Activated CD8-positive, alpha-beta T cell treated with anti-CD3 and anti-CD28 coated beads, Interleukin-2, amount 10 ng/mL, durations not matched to agents 7 days and 5 days (primary cell): Measurements from ENCODE around the gene STAT6. TPM values are rescaled to one million over a fixed set of nuclear protein-coding genes. Genes with fewer than 3 reads are reported as not detected.
"Not testable (repeated sequence)": the region's sequence is repeated elsewhere in the genome, so short reads cannot be mapped to it uniquely, and the experiment has no call there.

Experiments used
- ATAC-seq: fragments of 150-1000 bp; cut with Tn5 transposase; one replicate; pipeline ENCODE4 v1.10.0; 2021; ENCODE audit warnings: moderate library complexity
- CTCF ChIA-PET: fragments of 350-600 bp; sonication (Branson Sonifier 250); formaldehyde crosslinking; loops from one replicate; lab custom pipeline; 2021; ENCODE audit warnings: antibody characterized with exemption; lab: Charles Lee
- POLR2A ChIA-PET: fragments of 350-600 bp; sonication (Branson Sonifier 250); formaldehyde crosslinking; loops from one replicate; lab custom pipeline; 2021; ENCODE audit warnings: antibody characterized with exemption; lab: Charles Lee
- DNase-seq: peaks from one replicate; pipeline ENCODE4 v3.0.0-alpha.2; 2020
- H3K27ac Mint-ChIP-seq: one replicate; pipeline ENCODE4 v1.8.0; 2021; ENCODE audit warnings: mild to moderate bottlenecking, mixed read lengths
- H3K27me3 Mint-ChIP-seq: one replicate; pipeline ENCODE4 v1.8.0; 2021; ENCODE audit warnings: low read depth, mixed read lengths
- H3K36me3 Mint-ChIP-seq: one replicate; pipeline ENCODE4 v1.8.0; 2021; ENCODE audit warnings: low read depth, mixed read lengths
- H3K4me1 Mint-ChIP-seq: one replicate; pipeline ENCODE4 v1.8.0; 2021; ENCODE audit warnings: low read depth, mixed read lengths
- H3K4me3 Mint-ChIP-seq: one replicate; pipeline ENCODE4 v1.8.0; 2021; ENCODE audit warnings: mild to moderate bottlenecking, mixed read lengths
- H3K9me3 Mint-ChIP-seq: one replicate; pipeline ENCODE4 v1.8.0; 2022; ENCODE audit warnings: mixed read lengths; ENCODE audit not compliant: insufficient read depth
- total RNA-seq, 2 experiments: library from RNA; stranded (reverse); gene quantifications; one replicate each; pipeline ENCODE4 v1.2.3, GENCODE V29; 2021

The STAT6 gene
- total RNA-seq, 2 experiments from 2014 or later = 189 TPM

- not testable (repeated sequence) for H3K27ac Mint-ChIP-seq, DNase-seq, H3K9me3 Mint-ChIP-seq, H3K36me3 Mint-ChIP-seq, H3K4me3 Mint-ChIP-seq, ATAC-seq
- CTCF ChIA-PET = interaction anchor here (0.9 to 12.3 kb wide), 5 partner anchors 9 to 114 kb away, joined by 3 to 178 read pairs (median 83); partner anchors contain the start of gene STAT6
- Mint-ChIP-seq H3K27me3 (peaks cover 21% of the 10 kb centered on the region), H3K4me1 (peaks cover 10% of the 10 kb centered on the region)
- POLR2A ChIA-PET = interaction anchor here (1.4 kb wide), 1 partner anchor 10 kb away, joined by 3 read pairs; no protein-coding TSS in a partner anchor
These were observed 9.6 kb upstream of the STAT6 start for GRCh38 chr12:57120718-57121117.

DNA sequence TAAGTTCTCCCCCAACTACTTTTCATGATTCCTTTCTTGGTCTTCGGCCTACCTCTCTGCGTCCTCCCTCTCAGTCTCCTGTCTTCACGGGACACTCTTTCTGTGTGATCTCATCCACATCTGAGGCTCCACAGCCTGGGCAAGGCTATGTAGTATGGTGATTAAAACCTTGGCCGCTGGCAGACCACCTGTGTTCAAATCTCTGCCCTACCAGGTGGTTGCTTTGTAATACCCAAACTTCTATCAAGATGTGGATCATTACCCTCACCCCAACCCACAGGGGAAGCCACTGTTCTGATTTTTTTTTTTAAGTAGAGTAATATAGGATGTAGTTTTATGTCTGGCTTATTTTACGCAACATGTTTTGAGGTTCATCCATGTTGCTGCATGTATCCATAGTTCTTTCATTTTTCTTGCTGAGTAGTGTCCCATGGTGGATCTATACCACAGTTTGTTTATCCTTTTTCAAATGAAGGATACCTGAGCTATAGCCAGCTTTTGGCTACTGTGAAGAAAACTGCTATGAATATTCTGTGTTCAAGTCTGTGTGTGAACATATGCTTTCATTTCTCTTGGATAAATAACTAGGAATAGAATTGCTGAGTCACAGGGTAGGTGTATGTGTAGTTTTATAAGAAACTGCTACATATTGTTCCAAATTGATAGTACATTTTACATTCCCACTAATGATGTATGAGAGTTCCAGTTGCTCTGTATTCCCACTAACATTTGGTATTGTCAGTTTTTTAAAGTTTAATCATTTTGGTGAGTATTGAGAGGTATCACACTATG lies 8.3 kb upstream of the STAT6 start:
- ATAC-seq = no peak
- no peaks in the 10 kb centered on the region for H3K36me3 Mint-ChIP-seq
- H3K9me3 Mint-ChIP-seq = peaks cover 8% of the 10 kb centered on the region
- H3K4me3 Mint-ChIP-seq = no peak overlapping the region
- ChIA-PET CTCF (interaction anchor here (1.4 to 12.3 kb wide), 3 partner anchors 8 to 66 kb away, joined by 4 to 178 read pairs (median 83); partner anchors contain the start of gene STAT6), POLR2A (no interaction called here)
- no peak overlapping the region for H3K27ac Mint-ChIP-seq
- peaks cover 10% of the 10 kb centered on the region for H3K4me1 Mint-ChIP-seq
- DNase-seq = no peak
- H3K27me3 Mint-ChIP-seq = peaks cover 14% of the 10 kb centered on the region

- H3K36me3 Mint-ChIP-seq = no peaks in the 10 kb centered on the region
- CTCF ChIA-PET = interaction anchor here (0.8 to 12.3 kb wide), 5 partner anchors 9 to 117 kb away, joined by 3 to 178 read pairs (median 3); partner anchors contain the start of gene LRP1
- POLR2A ChIA-PET = no interaction called here
- H3K9me3 Mint-ChIP-seq = peaks cover 5% of the 10 kb centered on the region
- no peak overlapping the region for H3K4me3 Mint-ChIP-seq
- no peak for DNase-seq
- no peak for ATAC-seq
- peaks cover 9% of the 10 kb centered on the region for H3K27me3 Mint-ChIP-seq
- H3K27ac Mint-ChIP-seq = no peak overlapping the region
- H3K4me1 Mint-ChIP-seq = peaks cover 10% of the 10 kb centered on the region
These were observed 7.6 kb upstream of the STAT6 start for GRCh38 chr12:57118711-57119271.

- DNase-seq (no peak), ATAC-seq (no peak)
- Mint-ChIP-seq H3K27me3 (peaks cover 5% of the 10 kb centered on the region), H3K4me1 (peaks cover 22% of the 10 kb centered on the region), H3K36me3 (no peaks in the 10 kb centered on the region), H3K9me3 (no peaks in the 10 kb centered on the region), H3K27ac (no peak overlapping the region), H3K4me3 (no peak overlapping the region)
- POLR2A ChIA-PET = no interaction called here
- CTCF ChIA-PET = interaction anchor here (1.3 to 12.3 kb wide), 6 partner anchors 7 to 69 kb away, joined by 3 to 178 read pairs (median 10); no protein-coding TSS in a partner anchor
These were observed 5.6 kb upstream of the STAT6 start for GRCh38 chr12:57116580-57117281.

- Mint-ChIP-seq H3K27ac (peak overlapping the region; percentile 95), H3K36me3 (peaks cover 19% of the 10 kb centered on the region), H3K27me3 (peaks cover 5% of the 10 kb centered on the region), H3K4me3 (peak overlapping the region; percentile 91), H3K9me3 (no peaks in the 10 kb centered on the region), H3K4me1 (peaks cover 38% of the 10 kb centered on the region)
- ChIA-PET POLR2A (interaction anchor here (0.5 to 7.1 kb wide), 29 partner anchors 9 to 387 kb away, joined by 3 to 95 read pairs (median 7); partner anchors contain the start of genes LRP1, NAB2, NACA and NEMP1), CTCF (interaction anchor here (0.7 to 11.4 kb wide), 43 partner anchors 10 to 484 kb away, joined by 3 to 233 read pairs (median 6); partner anchors contain the start of genes GLI1, HSD17B6, LRP1 and MYO1A)
- ATAC-seq (no peak), DNase-seq (no peak)
These were observed 1.5 kb upstream of the STAT6 start for GRCh38 chr12:57112492-57113294.

DNA sequence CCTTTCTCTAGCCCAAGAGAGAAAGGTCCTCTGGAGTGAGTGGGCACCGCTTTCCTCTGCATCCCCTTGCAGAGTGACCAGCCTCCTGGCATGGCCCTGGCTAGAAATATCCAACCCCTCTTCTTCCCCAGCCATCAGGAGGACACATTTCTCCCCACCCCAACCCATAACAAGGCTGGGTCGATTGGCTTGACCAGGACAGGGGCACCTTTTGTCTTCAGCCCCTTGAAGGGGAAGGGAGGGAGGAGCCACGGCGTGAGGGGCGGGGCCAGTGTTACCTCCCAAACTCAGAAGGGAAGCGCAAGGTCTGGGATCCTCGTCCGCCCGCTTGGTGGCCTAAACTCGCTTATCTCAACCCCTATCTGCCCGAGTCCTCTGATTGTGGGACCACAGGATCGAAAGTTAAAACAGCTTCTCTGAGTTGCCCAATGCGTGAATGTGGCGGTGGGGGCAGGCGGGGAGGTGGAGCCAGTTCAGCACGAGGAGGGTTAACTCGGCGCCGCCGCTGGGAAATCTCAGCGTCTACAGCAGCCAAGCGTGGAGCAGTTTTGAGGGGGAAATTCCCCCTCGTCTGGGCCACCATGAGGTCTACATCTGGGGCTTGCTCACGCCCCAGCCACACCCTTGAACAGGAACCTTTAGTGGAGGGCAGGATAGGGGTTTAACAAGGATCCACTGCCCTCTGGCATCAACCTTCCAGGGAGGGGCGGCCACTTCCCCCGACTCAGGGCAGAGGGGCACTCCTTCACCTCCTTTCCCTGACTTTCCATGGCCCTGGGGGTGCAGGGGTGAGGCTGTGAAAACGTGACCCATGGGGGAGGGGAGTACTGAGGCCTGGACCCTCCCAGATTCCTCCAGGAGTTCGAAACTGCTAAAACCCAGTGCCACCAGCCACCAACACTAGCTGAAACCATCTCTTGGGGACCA lies 795 bp downstream of the STAT6 start:
- CTCF ChIA-PET = interaction anchor here (1.0 to 11.4 kb wide), 19 partner anchors 12 to 423 kb away, joined by 3 to 233 read pairs (median 19); partner anchors contain the start of genes LRP1, MYO1A, NAB2 and NEMP1
- H3K27ac Mint-ChIP-seq = peak overlapping the region; percentile 95

GRCh38 chr12:57109207-57110103 lies 1.7 kb downstream of the STAT6 start:
- no peak for DNase-seq
- CTCF ChIA-PET = interaction anchor here (1.0 to 11.4 kb wide), 9 partner anchors 13 to 134 kb away, joined by 3 to 233 read pairs (median 83); partner anchors contain the start of genes NAB2 and NEMP1
- Mint-ChIP-seq H3K9me3 (no peaks in the 10 kb centered on the region), H3K27me3 (no peaks in the 10 kb centered on the region), H3K36me3 (peaks cover 48% of the 10 kb centered on the region), H3K4me3 (peak overlapping the region; percentile 91), H3K27ac (peak overlapping the region; percentile 95), H3K4me1 (peaks cover 60% of the 10 kb centered on the region)
- no peak for ATAC-seq
- POLR2A ChIA-PET = interaction anchor here (1.0 to 7.1 kb wide), 8 partner anchors 10 to 411 kb away, joined by 3 to 95 read pairs (median 56); partner anchors contain the start of genes DDIT3, NAB2 and NEMP1

More for the DNA sequence above, 795 bp downstream of the STAT6 start:
- Mint-ChIP-seq H3K27me3 (no peaks in the 10 kb centered on the region), H3K4me1 (peaks cover 53% of the 10 kb centered on the region), H3K36me3 (peaks cover 42% of the 10 kb centered on the region), H3K9me3 (no peaks in the 10 kb centered on the region), H3K4me3 (peak overlapping the region; percentile 91)
- POLR2A ChIA-PET = interaction anchor here (0.6 to 7.1 kb wide), 21 partner anchors 11 to 529 kb away, joined by 3 to 95 read pairs (median 5); partner anchors contain the start of genes DDIT3, NAB2, NACA and NEMP1
- ATAC-seq (peak; percentile 52), DNase-seq (peak; percentile 89)

- H3K4me1 Mint-ChIP-seq = peaks cover 70% of the 10 kb centered on the region
These were observed 3.6 kb downstream of the STAT6 start for GRCh38 chr12:57107456-57108155.

More at GRCh38 chr12:57107456-57108155, 3.6 kb downstream of the STAT6 start:
- ATAC-seq (no peak), DNase-seq (no peak)
- H3K9me3 Mint-ChIP-seq = no peaks in the 10 kb centered on the region
- peak overlapping the region; percentile 64 for H3K27ac Mint-ChIP-seq
- no peaks in the 10 kb centered on the region for H3K27me3 Mint-ChIP-seq
- no peak overlapping the region for H3K4me3 Mint-ChIP-seq
- peaks cover 60% of the 10 kb centered on the region for H3K36me3 Mint-ChIP-seq
- POLR2A ChIA-PET = interaction anchor here (5.1 to 7.1 kb wide), 2 partner anchors 8 to 15 kb away, joined by 58 to 77 read pairs; no protein-coding TSS in a partner anchor
- CTCF ChIA-PET = interaction anchor here (0.9 to 11.4 kb wide), 4 partner anchors 12 to 76 kb away, joined by 3 to 233 read pairs (median 6); partner anchors contain the start of gene NAB2
